Measurements from ENCODE around the gene DUOX2. TPM values are rescaled to one million over a fixed set of nuclear protein-coding genes. Genes with fewer than 3 reads are reported as not detected.

DUOX2 gene
- total RNA-seq, result not detected in 2 replicates

GRCh38 chr15:45114076-45114750 is at the start of gene DUOX2, which contains the start of gene DUOXA2:
DUOX2 (minus strand) TSS chr15:45114172; CDS start chr15:45113411, 761 bp downstream.
DUOXA2 (plus strand) TSS chr15:45114326; CDS start chr15:45114606, 280 bp downstream.

DNA sequence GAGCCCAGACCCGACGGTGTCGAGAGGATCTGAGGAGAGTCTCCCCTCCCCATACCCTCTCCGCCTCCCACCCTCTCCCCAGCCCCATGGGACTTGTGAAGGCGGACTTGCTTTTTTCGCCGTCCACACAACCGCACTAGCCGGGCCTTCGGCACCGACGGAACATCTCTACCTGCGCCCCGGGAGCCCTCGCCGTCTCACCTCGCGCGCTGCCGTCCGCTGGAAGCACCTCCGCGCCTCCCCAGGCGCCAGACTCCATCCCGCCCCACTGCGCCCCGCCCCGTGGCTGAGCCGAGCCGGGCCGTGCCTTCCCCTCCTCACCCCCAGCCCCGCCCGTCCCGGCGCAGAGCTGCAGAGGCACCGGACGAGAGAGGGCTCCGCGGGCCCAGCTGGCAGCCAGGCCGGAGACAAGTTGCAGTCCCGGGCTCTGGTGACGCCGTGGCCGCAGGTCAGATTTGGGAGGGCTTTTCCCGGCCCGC is 15.7 kb upstream of the DUOX2 start, which contains the start of the genes DUOX1 and DUOXA1:
Gene DUOX1, plus strand, starts transcription at position 344 of the 479 bp plus-strand sequence. CDS start 1,973 bp downstream, outside the sequence.
Gene DUOXA1, minus strand, starts transcription at position 229 of the 479 bp plus-strand sequence. CDS start 6,865 bp downstream, outside the sequence.

Other genes starting within 250 kb of the DUOX2 start
- not detected in 2 replicates for gene TERB2, start 157.5 kb downstream of the DUOX2 start, total RNA-seq
- gene SORD, start 91.0 kb downstream of the DUOX2 start, total RNA-seq, result 13.0 and 15.5 TPM in 2 replicates
- gene DUOXA2, start 154 bp upstream of the DUOX2 start, total RNA-seq, result not detected in 2 replicates
- not detected in 2 replicates for gene DUOXA1, start 15.7 kb upstream of the DUOX2 start, total RNA-seq
- gene DUOX1, start 15.8 kb upstream of the DUOX2 start, total RNA-seq, result not detected in 2 replicates
- gene SHF, start 73.8 kb upstream of the DUOX2 start, total RNA-seq, result 0.61 and 2.6 TPM in 2 replicates
- not detected in 2 replicates for gene SLC28A2, start 138.1 kb upstream of the DUOX2 start, total RNA-seq

Data from epithelial cell of umbilical artery (primary cell).